NT2/D1 (cell line): ENCODE measurements around the gene CYP4F3.
"Not testable (repeated sequence)": the region's sequence is repeated elsewhere in the genome, so short reads cannot be mapped to it uniquely, and the experiment has no call there.

Experiments used
- DNase-seq: peaks from one replicate; pipeline ENCODE4 v3.0.0-alpha.2; 2011; ENCODE audit warnings: low read depth, low spot score
- H3K27me3 ChIP-seq: 2 replicates; pipeline ENCODE4 v1.6.0; 2011; ENCODE audit warnings: mild to moderate bottlenecking; ENCODE audit not compliant: insufficient read length, insufficient read depth
- H3K36me3 ChIP-seq: 2 replicates; pipeline ENCODE4 v1.6.1; 2011; ENCODE audit warnings: mild to moderate bottlenecking, low read length, mixed read lengths; ENCODE audit not compliant: insufficient read depth, insufficient read length
- H3K4me1 ChIP-seq: 2 replicates; pipeline ENCODE4 v1.5.1; 2011; ENCODE audit not compliant: insufficient read depth, insufficient read length
- H3K4me3 ChIP-seq: 2 replicates; pipeline ENCODE4 v1.5.1; 2011; ENCODE audit warnings: low read depth; ENCODE audit not compliant: insufficient read length
- H3K9ac ChIP-seq: 2 replicates; pipeline ENCODE4 v1.6.0; 2011; ENCODE audit warnings: low read depth; ENCODE audit not compliant: insufficient read length
- H3K9me3 ChIP-seq: 2 replicates; pipeline ENCODE4 v1.5.1; 2011; ENCODE audit warnings: mild to moderate bottlenecking, low read length; ENCODE audit not compliant: insufficient read depth
- SUZ12 ChIP-seq: IDR thresholded peaks from 2 replicates; pipeline ENCODE4 v1.6.1; 2011; ENCODE audit not compliant: insufficient read length, insufficient read depth; ENCODE audit errors: extremely low read depth
- YY1 ChIP-seq: IDR thresholded peaks from 2 replicates; pipeline ENCODE4 v1.6.1; 2011; ENCODE audit not compliant: insufficient read length, insufficient read depth
- ZNF274 ChIP-seq: IDR thresholded peaks from 2 replicates; pipeline ENCODE4 v1.6.1; 2011; ENCODE audit warnings: mild to moderate bottlenecking, low read depth, low read length

Gene CYP4F3

DNA sequence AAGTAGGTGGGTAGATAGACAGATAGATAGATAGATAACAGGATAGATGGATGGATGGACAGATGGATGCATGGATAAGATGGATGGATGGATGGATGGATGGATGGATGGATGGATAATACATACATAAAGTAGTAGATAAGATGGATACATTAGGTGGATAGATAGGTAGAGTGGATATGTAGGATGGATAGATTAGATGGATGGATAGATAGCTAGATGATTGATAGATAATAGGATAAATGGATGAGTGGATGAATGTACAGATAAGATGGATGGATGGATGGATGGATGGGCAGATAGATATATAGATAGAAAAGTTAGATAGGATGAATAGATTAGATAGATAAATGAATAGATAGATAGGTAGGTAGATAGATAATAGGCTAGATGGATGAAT, 2.1 kb downstream of the CYP4F3 start:
- no peak for DNase-seq
- no peaks in the 10 kb centered on the region for H3K9me3 ChIP-seq
- no peak overlapping the region for H3K9ac ChIP-seq
- no peaks in the 10 kb centered on the region for H3K36me3 ChIP-seq
- H3K4me3 ChIP-seq, result no peak overlapping the region
- TF ChIP-seq SUZ12 (no peak), YY1 (no peak), ZNF274 (no peak)
- peaks cover 27% of the 10 kb centered on the region for H3K27me3 ChIP-seq
- H3K4me1 ChIP-seq, result peaks cover 2% of the 10 kb centered on the region

- Histone ChIP-seq H3K27me3 (peaks cover 33% of the 10 kb centered on the region), H3K36me3 (no peaks in the 10 kb centered on the region), H3K9ac (no peak overlapping the region), H3K4me3 (no peak overlapping the region), H3K9me3 (no peaks in the 10 kb centered on the region), H3K4me1 (peaks cover 2% of the 10 kb centered on the region)
- no peak for TF ChIP-seq SUZ12
- no peak for DNase-seq
Measured at GRCh38 chr19:15643387-15643786, 2.7 kb downstream of the CYP4F3 start.

GRCh38 chr19:15644066-15644741, 3.5 kb downstream of the CYP4F3 start:
- H3K36me3 ChIP-seq, result no peaks in the 10 kb centered on the region
- H3K27me3 ChIP-seq, result peaks cover 40% of the 10 kb centered on the region
- no peaks in the 10 kb centered on the region for H3K9me3 ChIP-seq
- TF ChIP-seq SUZ12, result no peak
- TF ChIP-seq YY1, result no peak
- TF ChIP-seq ZNF274, result no peak
- DNase-seq, result no peak
- H3K4me3 ChIP-seq, result no peak overlapping the region
- H3K9ac ChIP-seq, result no peak overlapping the region
- H3K4me1 ChIP-seq, result peaks cover 2% of the 10 kb centered on the region

- peaks cover 2% of the 10 kb centered on the region for H3K4me1 ChIP-seq
- peaks cover 46% of the 10 kb centered on the region for H3K27me3 ChIP-seq
- no peaks in the 10 kb centered on the region for H3K9me3 ChIP-seq
- TF ChIP-seq SUZ12 (no peak), YY1 (no peak), ZNF274 (no peak)
- H3K9ac ChIP-seq, result no peak overlapping the region
- no peak overlapping the region for H3K4me3 ChIP-seq
- no peaks in the 10 kb centered on the region for H3K36me3 ChIP-seq
- DNase-seq, result no peak
Measured at GRCh38 chr19:15644816-15645215, 4.1 kb downstream of the CYP4F3 start.

DNA sequence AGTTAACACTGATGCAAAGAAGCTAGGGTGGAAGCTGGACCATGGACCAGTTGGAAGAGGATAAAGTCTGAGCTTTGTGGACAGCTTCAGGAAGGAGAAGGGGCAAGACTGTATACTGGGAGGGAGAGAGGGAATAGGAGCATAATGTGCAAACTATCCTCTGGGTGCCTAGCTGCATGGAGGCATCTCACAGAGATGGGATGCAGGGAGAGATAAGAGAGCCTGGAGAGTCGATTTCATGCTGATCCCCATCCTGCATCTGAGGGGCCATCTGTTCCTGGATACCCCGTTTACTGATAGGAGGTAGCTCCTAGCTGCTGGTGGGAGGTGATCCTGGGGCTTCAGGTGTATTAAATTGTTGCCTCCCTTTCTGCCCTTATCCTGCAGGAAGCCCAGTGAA, 8.8 kb downstream of the CYP4F3 start:
- Histone ChIP-seq H3K27me3 (peaks cover 70% of the 10 kb centered on the region), H3K9me3 (no peaks in the 10 kb centered on the region), H3K36me3 (no peaks in the 10 kb centered on the region), H3K4me3 (no peak overlapping the region), H3K9ac (no peak overlapping the region), H3K4me1 (no peaks in the 10 kb centered on the region)
- no peak for DNase-seq
- TF ChIP-seq ZNF274 (no peak), SUZ12 (no peak), YY1 (no peak)

DNA sequence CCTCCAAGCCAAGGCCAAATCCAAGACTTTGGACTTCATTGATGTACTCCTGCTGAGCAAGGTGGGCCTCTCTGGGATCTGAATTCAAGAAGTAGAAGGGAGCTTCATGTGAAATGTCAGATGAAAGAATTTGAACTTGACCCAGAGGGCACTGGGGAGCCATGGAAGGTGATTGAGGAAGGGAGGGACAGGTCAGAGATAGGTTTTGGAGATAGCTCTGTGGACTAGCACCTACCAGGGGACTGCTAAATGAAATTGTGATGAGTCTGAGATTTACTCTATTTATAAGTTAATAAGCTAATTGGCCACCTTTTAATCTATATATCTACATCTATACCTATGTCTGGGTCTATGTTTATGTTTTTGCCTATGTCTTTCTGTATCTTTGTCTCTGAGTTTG, 9.4 kb downstream of the CYP4F3 start:
- H3K36me3 ChIP-seq, H3K4me1 ChIP-seq, H3K9ac ChIP-seq, H3K4me3 ChIP-seq, DNase-seq, H3K9me3 ChIP-seq: not testable (repeated sequence)
- H3K27me3 ChIP-seq, result peaks cover 76% of the 10 kb centered on the region

DNA sequence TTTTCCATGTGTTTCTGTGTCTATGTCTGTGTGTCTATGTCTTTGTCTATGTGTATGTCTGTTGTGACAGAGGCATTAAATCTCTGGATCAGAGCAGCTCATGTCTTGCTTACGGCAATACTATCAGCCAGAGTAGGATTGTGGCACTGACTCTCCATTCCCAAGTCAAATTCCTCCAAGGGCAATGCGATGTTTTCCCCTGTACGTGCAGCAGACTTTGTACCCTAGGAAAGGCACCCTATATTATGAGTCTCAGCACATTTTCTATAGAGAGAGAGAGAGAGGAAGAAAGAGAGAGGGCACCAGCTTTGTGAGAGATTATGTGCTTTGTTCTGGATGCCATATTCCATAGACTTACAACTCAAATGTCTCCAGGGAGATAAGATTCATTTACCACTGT, 11.1 kb downstream of the CYP4F3 start:
- Histone ChIP-seq H3K4me1 (no peaks in the 10 kb centered on the region), H3K36me3 (no peaks in the 10 kb centered on the region), H3K27me3 (peaks cover 86% of the 10 kb centered on the region), H3K9me3 (no peaks in the 10 kb centered on the region), H3K4me3 (no peak overlapping the region), H3K9ac (no peak overlapping the region)
- TF ChIP-seq YY1 (no peak), ZNF274 (no peak), SUZ12 (no peak)
- DNase-seq, result no peak
